NCI-H146 treated with DMSO at 0.1 percent for 48 hours (cell line): ENCODE data around the gene CCN5.
A peak's percentile ranks its signal among the peaks of the same experiment; 100 is the strongest.

Source experiments
- DNase-seq: peaks from one replicate; lab custom pipeline; 2025; ENCODE audit not compliant: unreplicated experiment; lab: John Stamatoyannopoulos, UW

The CCN5 gene

GRCh38 chr20:44735816-44736169 is 20.6 kb downstream of the CCN5 start:
- no peak for DNase-seq

GRCh38 chr20:44736170-44737021 is 21.2 kb downstream of the CCN5 start:
- peak; percentile 26 for DNase-seq

- no peak for DNase-seq
Measured at GRCh38 chr20:44737116-44737515, 21.9 kb downstream of the CCN5 start.

GRCh38 chr20:44738813-44739477 is 23.8 kb downstream of the CCN5 start:
- DNase-seq = no peak

GRCh38 chr20:44739942-44740341 is 24.8 kb downstream of the CCN5 start:
- no peak for DNase-seq

GRCh38 chr20:44742304-44743079 is 27.3 kb downstream of the CCN5 start:
- no peak for DNase-seq

GRCh38 chr20:44743080-44743701 is 28.0 kb downstream of the CCN5 start:
- DNase-seq = no peak

GRCh38 chr20:44743916-44744655 is 28.9 kb downstream of the CCN5 start:
- no peak for DNase-seq

- no peak for DNase-seq
Measured at GRCh38 chr20:44745122-44745597, 30.0 kb downstream of the CCN5 start.

- no peak for DNase-seq
Measured at GRCh38 chr20:44745598-44746366, 30.6 kb downstream of the CCN5 start, which contains the start of gene KCNK15. Gene KCNK15 (plus strand): TSS chr20:44745865. CDS start chr20:44745911, 46 bp downstream.

- peak; percentile 88 for DNase-seq
Measured at GRCh38 chr20:44746367-44747165, 31.4 kb downstream of the CCN5 start.

- peak; percentile 88 for DNase-seq
Measured at GRCh38 chr20:44747166-44748004, 32.2 kb downstream of the CCN5 start.

GRCh38 chr20:44748005-44748370 is 32.8 kb downstream of the CCN5 start:
- no peak for DNase-seq

- no peak for DNase-seq
Measured at GRCh38 chr20:44750081-44750805, 35.1 kb downstream of the CCN5 start.

GRCh38 chr20:44752099-44752931 is 37.1 kb downstream of the CCN5 start:
- no peak for DNase-seq

GRCh38 chr20:44754554-44754953 is 39.4 kb downstream of the CCN5 start:
- no peak for DNase-seq
